Effector memory CD8-positive, alpha-beta T cell (primary cell): ENCODE data around the gene E2F8.
A peak's percentile ranks its signal among the peaks of the same experiment; 100 is the strongest.

Source experiments
- ATAC-seq: fragments of 150-1000 bp; cut with Tn5 transposase; replicated peaks from 2 replicates; pipeline ENCODE4 v1.10.0; 2021; ENCODE audit warnings: mild to moderate bottlenecking, moderate library complexity
- DNase-seq, 3 experiments: peaks; one replicate each; pipeline ENCODE4 v3.0.0; 2021
- H3K27ac Mint-ChIP-seq, 2 donors: one replicate each; pipeline ENCODE4 v1.8.0; 2022; ENCODE audit warnings: mild to moderate bottlenecking in 2 of 2, mixed read lengths in 2 of 2, moderate library complexity in 2 of 2
- H3K27me3 Mint-ChIP-seq, 2 donors: one replicate each; pipeline ENCODE4 v1.8.0; 2022; ENCODE audit warnings: mixed read lengths in 2 of 2
- H3K36me3 Mint-ChIP-seq: one replicate; pipeline ENCODE4 v1.8.0; 2022; ENCODE audit warnings: mild to moderate bottlenecking, moderate library complexity, mixed read lengths; ENCODE audit not compliant: insufficient read depth
- H3K4me1 Mint-ChIP-seq, 2 donors: one replicate each; pipeline ENCODE4 v1.8.0; 2022; ENCODE audit warnings: low read depth in 2 of 2, mixed read lengths in 2 of 2
- H3K4me3 Mint-ChIP-seq, 2 donors: one replicate each; pipeline ENCODE4 v1.8.0; 2022; ENCODE audit warnings: mild to moderate bottlenecking in 2 of 2, mixed read lengths in 2 of 2, moderate library complexity in 2 of 2
- H3K9me3 Mint-ChIP-seq, 2 donors: one replicate each; pipeline ENCODE4 v1.8.0; 2022; ENCODE audit warnings: mixed read lengths in 2 of 2

Gene E2F8

GRCh38 chr11:19244084-19244483, 3.3 kb upstream of the E2F8 start:
- Mint-ChIP-seq H3K27me3 (peaks cover 30 to 68% of the 10 kb centered on the region in 2 donors), H3K4me3 (no peak overlapping the region), H3K4me1 (peaks cover 9 to 13% of the 10 kb centered on the region in 2 donors), H3K9me3 (no peaks in the 10 kb centered on the region), H3K36me3 (no peaks in the 10 kb centered on the region), H3K27ac (no peak overlapping the region)
- DNase-seq (no peak), ATAC-seq (no peak)

GRCh38 chr11:19243613-19244012, 2.9 kb upstream of the E2F8 start:
- Mint-ChIP-seq H3K27me3 (peaks cover 26 to 63% of the 10 kb centered on the region in 2 donors), H3K4me1 (peaks cover 9 to 13% of the 10 kb centered on the region in 2 donors), H3K27ac (no peak overlapping the region), H3K36me3 (no peaks in the 10 kb centered on the region), H3K4me3 (no peak overlapping the region), H3K9me3 (no peaks in the 10 kb centered on the region)
- no peak for DNase-seq
- ATAC-seq: no peak

- no peak for ATAC-seq
- Mint-ChIP-seq H3K4me1 (peaks cover 9 to 13% of the 10 kb centered on the region in 2 donors), H3K27me3 (peaks cover 21 to 59% of the 10 kb centered on the region in 2 donors), H3K27ac (no peak overlapping the region), H3K4me3 (peak overlapping the region in 1 of 2 donors; percentile 90), H3K36me3 (no peaks in the 10 kb centered on the region), H3K9me3 (no peaks in the 10 kb centered on the region)
- DNase-seq: no peak
Observed at GRCh38 chr11:19243143-19243542, 2.4 kb upstream of the E2F8 start.

- H3K4me1 Mint-ChIP-seq: peaks cover 9 to 13% of the 10 kb centered on the region in 2 donors
- peak overlapping the region in 1 of 2 donors; percentile 80 for H3K27ac Mint-ChIP-seq
- DNase-seq: no peak
- peaks cover 20 to 51% of the 10 kb centered on the region in 2 donors for H3K27me3 Mint-ChIP-seq
- no peak for ATAC-seq
- peak overlapping the region; percentile 89 to 90 for H3K4me3 Mint-ChIP-seq
- no peaks in the 10 kb centered on the region for H3K9me3 Mint-ChIP-seq
- no peaks in the 10 kb centered on the region for H3K36me3 Mint-ChIP-seq
Observed at GRCh38 chr11:19242179-19242932, 1.6 kb upstream of the E2F8 start.

GRCh38 chr11:19241260-19242178, 774 bp upstream of the E2F8 start:
- Mint-ChIP-seq H3K4me1 (peaks cover 9 to 13% of the 10 kb centered on the region in 2 donors), H3K9me3 (no peaks in the 10 kb centered on the region), H3K27me3 (peaks cover 13 to 43% of the 10 kb centered on the region in 2 donors), H3K36me3 (no peaks in the 10 kb centered on the region), H3K27ac (peak overlapping the region in 1 of 2 donors; percentile 80), H3K4me3 (peak overlapping the region; percentile 89 to 90)
- DNase-seq: no peak
- ATAC-seq: peak; percentile 35

GRCh38 chr11:19239039-19239438, 1.7 kb downstream of the E2F8 start:
- no peak overlapping the region for H3K27ac Mint-ChIP-seq
- no peak for ATAC-seq
- H3K36me3 Mint-ChIP-seq: no peaks in the 10 kb centered on the region
- H3K4me3 Mint-ChIP-seq: peak overlapping the region in 1 of 2 donors; percentile 27
- H3K4me1 Mint-ChIP-seq: peaks cover 9 to 13% of the 10 kb centered on the region in 2 donors
- no peaks in the 10 kb centered on the region for H3K9me3 Mint-ChIP-seq
- peaks cover 13 to 24% of the 10 kb centered on the region in 2 donors for H3K27me3 Mint-ChIP-seq
- DNase-seq: no peak

GRCh38 chr11:19237813-19238212, 2.9 kb downstream of the E2F8 start:
- ATAC-seq (no peak), DNase-seq (no peak)
- Mint-ChIP-seq H3K36me3 (peaks cover 4% of the 10 kb centered on the region), H3K4me3 (no peak overlapping the region), H3K9me3 (no peaks in the 10 kb centered on the region), H3K27me3 (peaks cover 10 to 11% of the 10 kb centered on the region in 2 donors), H3K27ac (no peak overlapping the region), H3K4me1 (peaks cover 9 to 13% of the 10 kb centered on the region in 2 donors)

GRCh38 chr11:19237381-19237780, 3.4 kb downstream of the E2F8 start:
- H3K27me3 Mint-ChIP-seq: peaks cover 5 to 7% of the 10 kb centered on the region in 2 donors

GRCh38 chr11:19234231-19234817, 6.4 kb downstream of the E2F8 start:
- H3K36me3 Mint-ChIP-seq: peaks cover 4% of the 10 kb centered on the region
- no peak for DNase-seq
- H3K4me1 Mint-ChIP-seq: no peaks in the 10 kb centered on the region
- no peaks in the 10 kb centered on the region for H3K9me3 Mint-ChIP-seq
- no peak overlapping the region for H3K4me3 Mint-ChIP-seq
- H3K27me3 Mint-ChIP-seq: no peaks in the 10 kb centered on the region
- H3K27ac Mint-ChIP-seq: no peak overlapping the region
- no peak for ATAC-seq

More at GRCh38 chr11:19237381-19237780, 3.4 kb downstream of the E2F8 start:
- Mint-ChIP-seq H3K4me1 (peaks cover 9 to 10% of the 10 kb centered on the region in 2 donors), H3K27ac (no peak overlapping the region), H3K36me3 (peaks cover 4% of the 10 kb centered on the region), H3K4me3 (no peak overlapping the region), H3K9me3 (no peaks in the 10 kb centered on the region)
- ATAC-seq: no peak
- DNase-seq: no peak

- Mint-ChIP-seq H3K27me3 (no peaks in the 10 kb centered on the region), H3K36me3 (peaks cover 4% of the 10 kb centered on the region), H3K4me1 (no peaks in the 10 kb centered on the region), H3K9me3 (no peaks in the 10 kb centered on the region), H3K27ac (no peak overlapping the region), H3K4me3 (no peak overlapping the region)
- DNase-seq (no peak), ATAC-seq (no peak)
Observed at GRCh38 chr11:19232910-19233503, 7.7 kb downstream of the E2F8 start.

- no peak for ATAC-seq
- Mint-ChIP-seq H3K4me1 (no peaks in the 10 kb centered on the region), H3K36me3 (peaks cover 4% of the 10 kb centered on the region), H3K9me3 (no peaks in the 10 kb centered on the region), H3K4me3 (peak overlapping the region; percentile 0 to 30), H3K27ac (peak overlapping the region in 1 of 2 donors; percentile 73), H3K27me3 (no peaks in the 10 kb centered on the region)
- DNase-seq: no peak
Observed at GRCh38 chr11:19229671-19230070, 11.1 kb downstream of the E2F8 start.

- H3K4me3 Mint-ChIP-seq: no peak overlapping the region
- no peaks in the 10 kb centered on the region for H3K27me3 Mint-ChIP-seq
- no peaks in the 10 kb centered on the region for H3K9me3 Mint-ChIP-seq
- peaks cover 3% of the 10 kb centered on the region for H3K36me3 Mint-ChIP-seq
- ATAC-seq (no peak), DNase-seq (no peak)
- H3K27ac Mint-ChIP-seq: no peak overlapping the region
- no peaks in the 10 kb centered on the region for H3K4me1 Mint-ChIP-seq
Observed at GRCh38 chr11:19228968-19229367, 11.8 kb downstream of the E2F8 start.
